DOHH2 (cell line): ENCODE results near the gene MARCHF3.

Experiments
- CTCF ChIP-seq: fragments of 200-600 bp; sonication (generic); IDR thresholded peaks from one replicate; pipeline ENCODE4 v1.5.1; 2014; ENCODE audit warnings: antibody characterized with exemption, mild to moderate bottlenecking, low read depth, low read length; ENCODE audit not compliant: poor library complexity, severe bottlenecking
- EZH2phosphoT487 ChIP-seq: fragments of 200-600 bp; sonication (generic); IDR thresholded peaks from 2 replicates; pipeline ENCODE4 v1.6.1; 2017; ENCODE audit warnings: borderline replicate concordance, mild to moderate bottlenecking, antibody characterized with exemption, low read length, moderate library complexity, mixed read lengths

GRCh38 chr5:126970517-126971017 is 59.8 kb downstream of the MARCHF3 start:
- TF ChIP-seq CTCF (no peak), EZH2phosphoT487 (no peak)
